Tibial nerve (tissue), 4 donors: ENCODE data around the gene ASXL2. TPM values are rescaled to one million over a fixed set of nuclear protein-coding genes. Genes with fewer than 3 reads are reported as not detected.

Experiments
- DNase-seq, 2 donors: peaks; one replicate each; pipeline ENCODE4 v3.0.0-alpha.2; 2019; ENCODE audit warnings: low spot score in 2 of 2
- H3K27ac ChIP-seq, 4 donors: fragments of 200-600 bp; sonication (generic) in 3 of 4; one replicate each; pipeline ENCODE4 v1.5.1; 2017 to 2019; ENCODE audit warnings: mild to moderate bottlenecking in 1 of 4
- H3K27me3 ChIP-seq, 2 donors: fragments of 200-600 bp; sonication (generic) in 1 of 2; one replicate each; pipeline versions ENCODE4 v1.5.1 to v1.6.0; 2017 to 2019
- H3K36me3 ChIP-seq, 3 donors: fragments of 200-600 bp; sonication (generic); one replicate each; pipeline ENCODE4 v1.5.1; 2018 to 2019
- H3K4me1 ChIP-seq, 4 donors: fragments of 200-600 bp; sonication (generic) in 3 of 4; one replicate each; pipeline ENCODE4 v1.5.1; 2017 to 2019
- H3K4me3 ChIP-seq, 4 donors: fragments of 200-600 bp; sonication (generic) in 3 of 4; one replicate each; pipeline ENCODE4 v1.5.1; 2017 to 2019; ENCODE audit warnings: mild to moderate bottlenecking in 1 of 4, moderate library complexity in 1 of 4
- H3K9me3 ChIP-seq, 4 donors: fragments of 200-600 bp; sonication (generic) in 3 of 4; one replicate each; pipeline ENCODE4 v1.5.1; 2017 to 2019
- EP300 ChIP-seq, 2 donors: sonication (generic); formaldehyde crosslinking; IDR thresholded peaks; one replicate each; pipeline ENCODE4 v1.6.1; 2017; ENCODE audit warnings: antibody characterized with exemption in 2 of 2, mild to moderate bottlenecking in 1 of 2
- POLR2A ChIP-seq, 2 donors: fragments of 450-650 bp; IDR thresholded peaks; one replicate each; pipeline ENCODE4 v1.6.1; 2017; ENCODE audit warnings: antibody characterized with exemption in 2 of 2, mild to moderate bottlenecking in 2 of 2, moderate library complexity in 2 of 2
- WGBS, 2 donors: methylation state at CpG; one replicate each; pipeline ENCODE4 v1.1.5; 2018; 5-methylcytosine and 5-hydroxymethylcytosine counted together
- total RNA-seq, 4 donors: library from RNA; depleted of rRNA; stranded (reverse); fragments of >200 nt; gene quantifications; one replicate each; pipeline ENCODE4 v1.1.0, GENCODE V29; 2016
- TF ChIP-seq, protein P1 (sequence below), 5 experiments: fragments of 200-600 bp in 3 of 5; fragments of 450-650 bp in 2 of 5; sonication (generic) in 3 of 5; IDR thresholded peaks; one replicate each; pipeline ENCODE4 v1.5.1; 2016 to 2019; ENCODE audit warnings: antibody characterized with exemption in 5 of 5, mild to moderate bottlenecking in 3 of 5, moderate library complexity in 2 of 5

ASXL2 gene
- total RNA-seq, 4 donors from 2014 or later = 13.2 to 21.2 (median 16.5) TPM

- 73 to 82% methylated on average over 7 of the region's 7 CpGs for WGBS, 2 donors
Observed at GRCh38 chr2:25895018-25895417, 16.7 kb upstream of the ASXL2 start.

GRCh38 chr2:25894135-25894830 is 16.0 kb upstream of the ASXL2 start:
- 68 to 74% methylated on average over 8 of the region's 8 CpGs for WGBS, 2 donors
- no peaks in the 10 kb centered on the region for H3K9me3 ChIP-seq
- no peak for DNase-seq
- H3K27ac ChIP-seq = no peak overlapping the region
- no peak overlapping the region for H3K4me3 ChIP-seq
- TF ChIP-seq EP300 (IDR thresholded peaks at IDR 0.05) = no peak
- TF ChIP-seq, protein P1, sequence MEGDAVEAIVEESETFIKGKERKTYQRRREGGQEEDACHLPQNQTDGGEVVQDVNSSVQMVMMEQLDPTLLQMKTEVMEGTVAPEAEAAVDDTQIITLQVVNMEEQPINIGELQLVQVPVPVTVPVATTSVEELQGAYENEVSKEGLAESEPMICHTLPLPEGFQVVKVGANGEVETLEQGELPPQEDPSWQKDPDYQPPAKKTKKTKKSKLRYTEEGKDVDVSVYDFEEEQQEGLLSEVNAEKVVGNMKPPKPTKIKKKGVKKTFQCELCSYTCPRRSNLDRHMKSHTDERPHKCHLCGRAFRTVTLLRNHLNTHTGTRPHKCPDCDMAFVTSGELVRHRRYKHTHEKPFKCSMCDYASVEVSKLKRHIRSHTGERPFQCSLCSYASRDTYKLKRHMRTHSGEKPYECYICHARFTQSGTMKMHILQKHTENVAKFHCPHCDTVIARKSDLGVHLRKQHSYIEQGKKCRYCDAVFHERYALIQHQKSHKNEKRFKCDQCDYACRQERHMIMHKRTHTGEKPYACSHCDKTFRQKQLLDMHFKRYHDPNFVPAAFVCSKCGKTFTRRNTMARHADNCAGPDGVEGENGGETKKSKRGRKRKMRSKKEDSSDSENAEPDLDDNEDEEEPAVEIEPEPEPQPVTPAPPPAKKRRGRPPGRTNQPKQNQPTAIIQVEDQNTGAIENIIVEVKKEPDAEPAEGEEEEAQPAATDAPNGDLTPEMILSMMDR (IDR thresholded peaks at IDR 0.05) = no peak
- no peak for TF ChIP-seq POLR2A (IDR thresholded peaks at IDR 0.05)
- H3K27me3 ChIP-seq = no peaks in the 10 kb centered on the region
- H3K4me1 ChIP-seq = no peaks in the 10 kb centered on the region
- no peaks in the 10 kb centered on the region for H3K36me3 ChIP-seq

More at GRCh38 chr2:25895018-25895417, 16.7 kb upstream of the ASXL2 start:
- Histone ChIP-seq H3K27me3 (no peaks in the 10 kb centered on the region), H3K9me3 (no peaks in the 10 kb centered on the region), H3K36me3 (no peaks in the 10 kb centered on the region), H3K4me1 (no peaks in the 10 kb centered on the region), H3K4me3 (no peak overlapping the region), H3K27ac (no peak overlapping the region)
- DNase-seq = no peak
- TF ChIP-seq EP300 (IDR thresholded peaks at IDR 0.05) = no peak
- no peak for TF ChIP-seq POLR2A (IDR thresholded peaks at IDR 0.05)
- TF ChIP-seq, protein P1 (IDR thresholded peaks at IDR 0.05) = no peak

GRCh38 chr2:25891672-25892071 is 13.4 kb upstream of the ASXL2 start:
- TF ChIP-seq, protein P1 (IDR thresholded peaks at IDR 0.05) = no peak
- TF ChIP-seq POLR2A (IDR thresholded peaks at IDR 0.05) (no peak), EP300 (IDR thresholded peaks at IDR 0.05) (no peak)

DNA sequence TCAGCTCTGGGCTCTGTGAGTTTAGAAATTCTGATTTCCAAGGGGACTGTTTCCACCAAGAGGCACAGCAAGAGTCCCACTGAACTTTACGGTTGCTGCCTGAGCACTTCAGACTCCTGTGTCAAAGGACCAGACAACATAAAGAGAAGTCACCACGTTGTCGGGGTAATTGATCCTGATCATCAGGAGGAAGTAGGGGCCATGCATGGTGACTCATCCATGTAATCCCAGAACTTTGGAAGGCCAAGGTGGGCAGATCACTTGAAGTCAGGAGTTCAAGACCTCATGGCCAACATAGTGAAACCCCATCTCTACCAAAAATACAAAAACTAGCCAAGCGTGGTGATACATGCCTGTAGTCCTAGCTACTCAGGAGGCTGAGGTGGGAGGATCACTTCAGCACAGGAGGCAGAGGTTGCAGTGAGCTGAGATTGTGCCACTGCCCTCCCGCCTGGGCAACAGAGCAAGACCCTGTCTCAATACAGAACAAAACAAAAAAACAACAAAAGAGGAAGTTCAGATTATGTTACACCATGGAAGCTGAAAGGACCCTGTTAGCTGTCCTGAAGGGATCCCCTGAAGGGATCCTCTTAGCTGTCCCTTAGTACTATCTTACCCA is 9.4 kb upstream of the ASXL2 start:
- H3K4me3 ChIP-seq = no peak overlapping the region
- WGBS, 2 donors = 84 to 85% methylated on average over 5 of the region's 5 CpGs
- H3K36me3 ChIP-seq = no peaks in the 10 kb centered on the region
- DNase-seq = no peak
- H3K27me3 ChIP-seq = no peaks in the 10 kb centered on the region
- H3K9me3 ChIP-seq = no peaks in the 10 kb centered on the region
- H3K27ac ChIP-seq = no peak overlapping the region
- no peak for TF ChIP-seq EP300 (IDR thresholded peaks at IDR 0.05)
- no peak for TF ChIP-seq POLR2A (IDR thresholded peaks at IDR 0.05)
- TF ChIP-seq, protein P1 (IDR thresholded peaks at IDR 0.05) = no peak
- H3K4me1 ChIP-seq = no peaks in the 10 kb centered on the region

More at GRCh38 chr2:25891672-25892071, 13.4 kb upstream of the ASXL2 start:
- no peak for DNase-seq
- Histone ChIP-seq H3K27ac (no peak overlapping the region), H3K36me3 (no peaks in the 10 kb centered on the region), H3K4me3 (no peak overlapping the region), H3K9me3 (no peaks in the 10 kb centered on the region), H3K27me3 (no peaks in the 10 kb centered on the region), H3K4me1 (no peaks in the 10 kb centered on the region)
- 86 to 89% methylated on average over 5 of the region's 5 CpGs for WGBS, 2 donors

DNA sequence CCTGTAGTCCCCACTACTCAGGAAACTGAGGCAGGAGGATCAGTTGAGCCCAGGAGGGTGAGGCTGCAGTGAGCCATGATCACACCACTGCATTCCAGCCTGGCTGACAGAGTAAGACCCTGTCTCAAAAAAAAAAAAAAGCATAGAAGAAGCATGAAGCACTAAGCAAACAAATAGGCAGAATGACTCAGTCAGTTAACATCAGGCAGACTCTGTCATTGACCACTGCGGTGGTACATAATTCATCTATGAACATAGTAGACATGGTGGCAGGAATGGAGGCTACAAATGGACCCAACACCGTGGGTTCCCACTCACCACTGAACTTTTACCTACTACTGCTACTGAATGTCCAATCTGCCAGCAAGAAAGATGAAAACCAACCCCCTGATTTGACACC is 7.6 kb upstream of the ASXL2 start:
- DNase-seq = no peak
- Histone ChIP-seq H3K36me3 (no peaks in the 10 kb centered on the region), H3K9me3 (no peaks in the 10 kb centered on the region), H3K4me3 (no peak overlapping the region), H3K27me3 (no peaks in the 10 kb centered on the region), H3K27ac (no peak overlapping the region), H3K4me1 (no peaks in the 10 kb centered on the region)
- WGBS, 2 donors = 90 to 91% methylated on average over 2 of the region's 2 CpGs
- TF ChIP-seq, protein P1 (IDR thresholded peaks at IDR 0.05) = no peak
- TF ChIP-seq POLR2A (IDR thresholded peaks at IDR 0.05) (no peak), EP300 (IDR thresholded peaks at IDR 0.05) (no peak)
